A673 (cell line): Measurements from ENCODE around the gene TMPRSS6. TPM values are rescaled to one million over a fixed set of nuclear protein-coding genes. Genes with fewer than 3 reads are reported as not detected.

Experiments
- BruUV-seq: library from RNA; stranded (reverse); fragments of 400-500 nt; replicated peaks from 2 replicates; lab custom pipeline; 2021; lab: Mats Ljungman, UMichigan
- CTCF ChIA-PET: fragments of 300-600 bp; sonication (Branson Sonifier 250); formaldehyde crosslinking; loops from one replicate; lab custom pipeline; 2022; ENCODE audit warnings: antibody characterized with exemption; lab: Charles Lee
- POLR2A ChIA-PET: fragments of 300-600 bp; sonication (Branson Sonifier 250); formaldehyde crosslinking; loops from one replicate; lab custom pipeline; 2022; ENCODE audit warnings: antibody characterized with exemption; ENCODE audit not compliant: low non-redundant PET; lab: Charles Lee
- DNase-seq: peaks from one replicate; pipeline ENCODE4 v3.0.0-alpha.2; 2015; ENCODE audit warnings: low spot score
- H3K27ac ChIP-seq: fragments of 200-600 bp; sonication (generic); 2 replicates; pipeline ENCODE4 v1.5.1; 2016; ENCODE audit warnings: mixed run types, low read depth, mild to moderate bottlenecking, mixed read lengths, antibody characterized with exemption, low read length; ENCODE audit not compliant: poor library complexity, severe bottlenecking
- H3K27me3 ChIP-seq: fragments of 200-600 bp; sonication (generic); replicated peaks from 2 replicates; pipeline ENCODE4 v1.6.1; 2017; ENCODE audit warnings: mixed run types, low read depth, mild to moderate bottlenecking, mixed read lengths, antibody characterized with exemption, low read length; ENCODE audit not compliant: insufficient read depth, poor library complexity
- H3K36me3 ChIP-seq: fragments of 200-600 bp; sonication (generic); 2 replicates; pipeline ENCODE4 v1.6.1; 2016; ENCODE audit warnings: mixed run types, mild to moderate bottlenecking, mixed read lengths, antibody characterized with exemption, low read length; ENCODE audit not compliant: insufficient read depth, poor library complexity, severe bottlenecking
- H3K4me1 ChIP-seq: fragments of 200-600 bp; sonication (generic); 2 replicates; pipeline ENCODE4 v1.6.1; 2017; ENCODE audit warnings: mixed run types, mild to moderate bottlenecking, mixed read lengths, antibody characterized with exemption, low read length; ENCODE audit not compliant: insufficient read depth, poor library complexity, severe bottlenecking
- H3K4me3 ChIP-seq: fragments of 200-600 bp; sonication (generic); 2 replicates; pipeline ENCODE4 v1.5.1; 2016; ENCODE audit warnings: low read depth, mixed run types, mild to moderate bottlenecking, mixed read lengths, low read length; ENCODE audit not compliant: poor library complexity, severe bottlenecking
- H3K9me3 ChIP-seq: fragments of 200-600 bp; sonication (generic); 2 replicates; pipeline ENCODE4 v1.6.1; 2016; ENCODE audit warnings: mixed run types, low read depth, mild to moderate bottlenecking, mixed read lengths, antibody characterized with exemption, low read length; ENCODE audit not compliant: poor library complexity, severe bottlenecking
- EZH2 ChIP-seq: fragments of 200-600 bp; sonication (generic); IDR thresholded peaks from 2 replicates; pipeline ENCODE4 v1.6.1; 2017; ENCODE audit warnings: borderline replicate concordance, low read depth, mild to moderate bottlenecking, mixed read lengths, antibody characterized with exemption, low read length; ENCODE audit not compliant: poor library complexity, severe bottlenecking
- intact Hi-C: fragments of 100-400 bp; cut with micrococcal nuclease; formaldehyde crosslinking; loops from one replicate; pipeline ENCODE4 v1.10.0; 2022; ENCODE audit not compliant: unreplicated experiment
- total RNA-seq: library from RNA; stranded (reverse); gene quantifications from 2 replicates; pipeline ENCODE4 v1.2.3, GENCODE V29; 2021
- TF ChIP-seq, protein P1 (sequence below): fragments of 300-800, 200-600 bp; sonication (generic); conservative IDR thresholded peaks from 2 replicates; pipeline ENCODE4 v1.5.1; 2017; ENCODE audit warnings: low read depth, mild to moderate bottlenecking, antibody characterized with exemption, low read length, moderate library complexity, mixed read lengths

TMPRSS6 gene
- total RNA-seq, 1 experiment from 2014 or later: not detected

GRCh38 chr22:37121887-37122591 lies 12.5 kb upstream of the TMPRSS6 start:
- Histone ChIP-seq H3K9me3 (no peaks in the 10 kb centered on the region), H3K27ac (no peak overlapping the region), H3K4me3 (no peak overlapping the region), H3K4me1 (no peaks in the 10 kb centered on the region), H3K27me3 (no peaks in the 10 kb centered on the region), H3K36me3 (no peaks in the 10 kb centered on the region)
- intact Hi-C loops: no loop called here
- no peak for DNase-seq
- ChIA-PET POLR2A (no interaction called here), CTCF (no interaction called here)
- no TSS peak for BruUV-seq
- TF ChIP-seq, protein P1, sequence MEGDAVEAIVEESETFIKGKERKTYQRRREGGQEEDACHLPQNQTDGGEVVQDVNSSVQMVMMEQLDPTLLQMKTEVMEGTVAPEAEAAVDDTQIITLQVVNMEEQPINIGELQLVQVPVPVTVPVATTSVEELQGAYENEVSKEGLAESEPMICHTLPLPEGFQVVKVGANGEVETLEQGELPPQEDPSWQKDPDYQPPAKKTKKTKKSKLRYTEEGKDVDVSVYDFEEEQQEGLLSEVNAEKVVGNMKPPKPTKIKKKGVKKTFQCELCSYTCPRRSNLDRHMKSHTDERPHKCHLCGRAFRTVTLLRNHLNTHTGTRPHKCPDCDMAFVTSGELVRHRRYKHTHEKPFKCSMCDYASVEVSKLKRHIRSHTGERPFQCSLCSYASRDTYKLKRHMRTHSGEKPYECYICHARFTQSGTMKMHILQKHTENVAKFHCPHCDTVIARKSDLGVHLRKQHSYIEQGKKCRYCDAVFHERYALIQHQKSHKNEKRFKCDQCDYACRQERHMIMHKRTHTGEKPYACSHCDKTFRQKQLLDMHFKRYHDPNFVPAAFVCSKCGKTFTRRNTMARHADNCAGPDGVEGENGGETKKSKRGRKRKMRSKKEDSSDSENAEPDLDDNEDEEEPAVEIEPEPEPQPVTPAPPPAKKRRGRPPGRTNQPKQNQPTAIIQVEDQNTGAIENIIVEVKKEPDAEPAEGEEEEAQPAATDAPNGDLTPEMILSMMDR: no peak
- no peak for TF ChIP-seq EZH2

DNA sequence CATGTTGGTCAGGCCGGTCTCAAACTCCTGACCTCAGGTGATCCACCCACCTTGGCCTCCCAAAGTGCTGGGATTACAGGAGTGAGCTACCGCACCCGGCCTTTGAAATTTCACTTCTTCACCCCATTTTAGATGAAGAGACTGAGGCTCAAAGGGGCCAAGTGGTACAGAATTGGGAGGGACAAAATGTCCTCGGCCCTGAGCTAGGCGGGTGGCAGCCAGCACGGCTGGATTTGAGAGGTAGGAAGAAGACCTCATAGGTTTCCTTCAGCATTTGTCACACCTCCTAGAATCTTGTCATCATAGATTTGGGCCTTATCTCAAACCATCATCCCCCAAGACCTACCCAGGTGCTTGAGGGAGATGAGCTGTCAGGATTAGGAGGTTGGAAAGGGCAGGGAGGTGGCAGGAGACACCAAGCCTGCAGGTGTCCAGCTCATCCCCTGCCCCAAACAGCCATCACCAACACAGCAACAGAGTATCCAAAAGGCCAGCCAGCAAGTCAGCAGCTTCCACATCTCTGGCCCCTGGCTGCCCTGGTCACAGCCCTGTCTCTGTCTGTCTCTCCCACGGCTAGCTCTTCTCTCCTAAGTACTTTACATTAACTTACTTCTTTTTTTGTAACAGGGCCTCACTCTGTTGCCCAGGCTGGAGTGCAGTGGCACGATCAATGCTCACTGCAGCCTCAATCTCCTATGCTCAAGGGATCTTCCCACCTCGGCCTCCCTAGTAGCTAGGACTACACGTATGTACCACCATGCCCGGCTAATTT lies 11.2 kb upstream of the TMPRSS6 start:
- POLR2A ChIA-PET: no interaction called here
- intact Hi-C loops: no loop called here
- Histone ChIP-seq H3K27ac (no peak overlapping the region), H3K9me3 (no peaks in the 10 kb centered on the region), H3K27me3 (no peaks in the 10 kb centered on the region), H3K4me3 (no peak overlapping the region), H3K36me3 (no peaks in the 10 kb centered on the region), H3K4me1 (no peaks in the 10 kb centered on the region)
- CTCF ChIA-PET: no interaction called here
- TF ChIP-seq, protein P1: no peak
- no peak for TF ChIP-seq EZH2
- no peak for DNase-seq
- no TSS peak for BruUV-seq

- no TSS peak for BruUV-seq
- intact Hi-C loops: no loop called here
- H3K4me3 ChIP-seq: no peak overlapping the region
- CTCF ChIA-PET: interaction anchor here (0.7 kb wide), 1 partner anchor 46 kb away, joined by 8 read pairs; no protein-coding TSS in a partner anchor
- DNase-seq: no peak
- TF ChIP-seq, protein P1: no peak
- no peak for TF ChIP-seq EZH2
- H3K4me1 ChIP-seq: no peaks in the 10 kb centered on the region
- H3K9me3 ChIP-seq: no peaks in the 10 kb centered on the region
- H3K27me3 ChIP-seq: no peaks in the 10 kb centered on the region
- H3K36me3 ChIP-seq: no peaks in the 10 kb centered on the region
- POLR2A ChIA-PET: no interaction called here
- no peak overlapping the region for H3K27ac ChIP-seq
Measured at GRCh38 chr22:37119872-37120271, 10.4 kb upstream of the TMPRSS6 start.
